ENCODE results near the gene ISYNA1. TPM values are rescaled to one million over a fixed set of nuclear protein-coding genes. Genes with fewer than 3 reads are reported as not detected.

ISYNA1 gene
- total and polyA plus RNA-seq, 2 of the 13 experiments (the other 11 are each of a cell fraction or from before 2014, with no cell fraction given), result 29.6 to 48.5 TPM

DNA sequence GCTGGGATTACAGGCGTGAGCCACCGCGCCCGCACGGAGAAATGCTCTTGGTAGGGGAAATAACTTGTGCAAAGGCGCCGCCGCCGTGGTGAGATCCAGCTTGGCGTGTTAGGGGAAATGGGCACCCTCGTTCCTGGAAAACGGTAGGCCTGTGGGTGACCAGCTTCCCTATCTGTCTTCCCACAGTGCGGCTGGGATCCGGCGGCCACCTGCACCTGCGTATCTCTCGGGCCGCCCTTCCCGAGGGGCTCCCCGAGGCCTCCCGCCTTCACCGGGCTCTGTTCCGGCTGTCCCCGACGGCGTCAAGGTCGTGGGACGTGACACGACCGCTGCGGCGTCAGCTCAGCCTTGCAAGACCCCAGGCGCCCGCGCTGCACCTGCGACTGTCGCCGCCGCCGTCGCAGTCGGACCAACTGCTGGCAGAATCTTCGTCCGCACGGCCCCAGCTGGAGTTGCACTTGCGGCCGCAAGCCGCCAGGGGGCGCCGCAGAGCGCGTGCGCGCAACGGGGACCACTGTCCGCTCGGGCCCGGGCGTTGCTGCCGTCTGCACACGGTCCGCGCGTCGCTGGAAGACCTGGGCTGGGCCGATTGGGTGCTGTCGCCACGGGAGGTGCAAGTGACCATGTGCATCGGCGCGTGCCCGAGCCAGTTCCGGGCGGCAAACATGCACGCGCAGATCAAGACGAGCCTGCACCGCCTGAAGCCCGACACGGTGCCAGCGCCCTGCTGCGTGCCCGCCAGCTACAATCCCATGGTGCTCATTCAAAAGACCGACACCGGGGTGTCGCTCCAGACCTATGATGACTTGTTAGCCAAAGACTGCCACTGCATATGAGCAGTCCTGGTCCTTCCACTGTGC is 49.6 kb downstream of the ISYNA1 start (continued):
- TF ChIP-seq HOXA3 (CRISPR knock-in tag; IDR thresholded peaks at IDR 0.05) (peak; percentile 87), REXO4 (CRISPR knock-in tag; IDR thresholded peaks at IDR 0.05; ENCODE audit: borderline replicate concordance) (peak; percentile 18; the same call in 1 of the 2 replicates), ZNF788 (CRISPR knock-in tag; IDR thresholded peaks at IDR 0.05; ENCODE audit: borderline replicate concordance) (peak; percentile 62; the same call in 1 of the 2 replicates), ZC3H4 (CRISPR knock-in tag; IDR thresholded peaks at IDR 0.05; ENCODE audit: borderline replicate concordance) (no peak), ARID2 (CRISPR knock-in tag; IDR thresholded peaks at IDR 0.05; ENCODE audit: borderline replicate concordance) (peak; percentile 96), TOE1 (CRISPR knock-in tag; IDR thresholded peaks at IDR 0.05) (no peak), ZIK1 (CRISPR knock-in tag; IDR thresholded peaks at IDR 0.05; ENCODE audit: borderline replicate concordance, low read depth) (peak; percentile 88), ZFYVE20 (CRISPR knock-in tag; IDR thresholded peaks at IDR 0.05; ENCODE audit: borderline replicate concordance, low read depth) (0 out of 2 replicates have a peak, but pooled peaks have one; percentile 50), ZNF577 (CRISPR knock-in tag; IDR thresholded peaks at IDR 0.05; ENCODE audit: borderline replicate concordance, low read depth) (peak; percentile 89; the same call in 1 of the 2 replicates), ZNF225 (CRISPR knock-in tag; IDR thresholded peaks at IDR 0.05) (no peak), FIP1L1 (IDR thresholded peaks at IDR 0.05; ENCODE audit: borderline replicate concordance, insufficient read depth, low read depth, low read length) (no peak; the same call in 1 of the 2 replicates), SMAD1 (CRISPR knock-in tag; IDR thresholded peaks at IDR 0.05; ENCODE audit: borderline replicate concordance, low read depth) (peak; percentile 84; the same call in 1 of the 2 replicates)
- TF ChIP-seq, protein P1, sequence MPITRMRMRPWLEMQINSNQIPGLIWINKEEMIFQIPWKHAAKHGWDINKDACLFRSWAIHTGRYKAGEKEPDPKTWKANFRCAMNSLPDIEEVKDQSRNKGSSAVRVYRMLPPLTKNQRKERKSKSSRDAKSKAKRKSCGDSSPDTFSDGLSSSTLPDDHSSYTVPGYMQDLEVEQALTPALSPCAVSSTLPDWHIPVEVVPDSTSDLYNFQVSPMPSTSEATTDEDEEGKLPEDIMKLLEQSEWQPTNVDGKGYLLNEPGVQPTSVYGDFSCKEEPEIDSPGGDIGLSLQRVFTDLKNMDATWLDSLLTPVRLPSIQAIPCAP (CRISPR knock-in tag; IDR thresholded peaks at IDR 0.05; ENCODE audit: low read depth), result 0 out of 2 replicates have a peak, but pooled peaks have one; percentile 64
- TF ChIP-seq, protein P2, sequence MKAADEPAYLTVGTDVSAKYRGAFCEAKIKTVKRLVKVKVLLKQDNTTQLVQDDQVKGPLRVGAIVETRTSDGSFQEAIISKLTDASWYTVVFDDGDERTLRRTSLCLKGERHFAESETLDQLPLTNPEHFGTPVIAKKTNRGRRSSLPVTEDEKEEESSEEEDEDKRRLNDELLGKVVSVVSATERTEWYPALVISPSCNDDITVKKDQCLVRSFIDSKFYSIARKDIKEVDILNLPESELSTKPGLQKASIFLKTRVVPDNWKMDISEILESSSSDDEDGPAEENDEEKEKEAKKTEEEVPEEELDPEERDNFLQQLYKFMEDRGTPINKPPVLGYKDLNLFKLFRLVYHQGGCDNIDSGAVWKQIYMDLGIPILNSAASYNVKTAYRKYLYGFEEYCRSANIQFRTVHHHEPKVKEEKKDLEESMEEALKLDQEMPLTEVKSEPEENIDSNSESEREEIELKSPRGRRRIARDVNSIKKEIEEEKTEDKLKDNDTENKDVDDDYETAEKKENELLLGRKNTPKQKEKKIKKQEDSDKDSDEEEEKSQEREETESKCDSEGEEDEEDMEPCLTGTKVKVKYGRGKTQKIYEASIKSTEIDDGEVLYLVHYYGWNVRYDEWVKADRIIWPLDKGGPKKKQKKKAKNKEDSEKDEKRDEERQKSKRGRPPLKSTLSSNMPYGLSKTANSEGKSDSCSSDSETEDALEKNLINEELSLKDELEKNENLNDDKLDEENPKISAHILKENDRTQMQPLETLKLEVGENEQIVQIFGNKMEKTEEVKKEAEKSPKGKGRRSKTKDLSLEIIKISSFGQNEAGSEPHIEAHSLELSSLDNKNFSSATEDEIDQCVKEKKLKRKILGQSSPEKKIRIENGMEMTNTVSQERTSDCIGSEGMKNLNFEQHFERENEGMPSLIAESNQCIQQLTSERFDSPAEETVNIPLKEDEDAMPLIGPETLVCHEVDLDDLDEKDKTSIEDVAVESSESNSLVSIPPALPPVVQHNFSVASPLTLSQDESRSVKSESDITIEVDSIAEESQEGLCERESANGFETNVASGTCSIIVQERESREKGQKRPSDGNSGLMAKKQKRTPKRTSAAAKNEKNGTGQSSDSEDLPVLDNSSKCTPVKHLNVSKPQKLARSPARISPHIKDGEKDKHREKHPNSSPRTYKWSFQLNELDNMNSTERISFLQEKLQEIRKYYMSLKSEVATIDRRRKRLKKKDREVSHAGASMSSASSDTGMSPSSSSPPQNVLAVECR (CRISPR knock-in tag; IDR thresholded peaks at IDR 0.05; ENCODE audit: borderline replicate concordance), result peak; percentile 69; the same call in 1 of the 2 replicates
- TF ChIP-seq, protein P3, sequence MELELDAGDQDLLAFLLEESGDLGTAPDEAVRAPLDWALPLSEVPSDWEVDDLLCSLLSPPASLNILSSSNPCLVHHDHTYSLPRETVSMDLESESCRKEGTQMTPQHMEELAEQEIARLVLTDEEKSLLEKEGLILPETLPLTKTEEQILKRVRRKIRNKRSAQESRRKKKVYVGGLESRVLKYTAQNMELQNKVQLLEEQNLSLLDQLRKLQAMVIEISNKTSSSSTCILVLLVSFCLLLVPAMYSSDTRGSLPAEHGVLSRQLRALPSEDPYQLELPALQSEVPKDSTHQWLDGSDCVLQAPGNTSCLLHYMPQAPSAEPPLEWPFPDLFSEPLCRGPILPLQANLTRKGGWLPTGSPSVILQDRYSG (CRISPR knock-in tag; IDR thresholded peaks at IDR 0.05), result 0 out of 2 replicates have a peak, but pooled peaks have one; percentile 88
